Coronary artery (tissue), 2 donors: ENCODE measurements around the gene WDFY2.

Experiments
- DNase-seq: peaks from one replicate; pipeline ENCODE4 v3.0.0-alpha.2; 2017; ENCODE audit warnings: low spot score
- H3K27ac ChIP-seq, 2 donors: fragments of 200-600 bp; sonication (generic); one replicate each; pipeline ENCODE4 v1.5.1; 2016 to 2019
- H3K4me3 ChIP-seq: fragments of 200-600 bp; sonication (generic); 2 replicates; pipeline ENCODE4 v1.5.1; 2016; ENCODE audit warnings: mild to moderate bottlenecking, moderate library complexity
- TF ChIP-seq, protein P1 (sequence below): fragments of 200-600 bp; sonication (generic); IDR thresholded peaks from one replicate; pipeline ENCODE4 v1.5.1; 2019; ENCODE audit warnings: antibody characterized with exemption

Gene WDFY2

DNA sequence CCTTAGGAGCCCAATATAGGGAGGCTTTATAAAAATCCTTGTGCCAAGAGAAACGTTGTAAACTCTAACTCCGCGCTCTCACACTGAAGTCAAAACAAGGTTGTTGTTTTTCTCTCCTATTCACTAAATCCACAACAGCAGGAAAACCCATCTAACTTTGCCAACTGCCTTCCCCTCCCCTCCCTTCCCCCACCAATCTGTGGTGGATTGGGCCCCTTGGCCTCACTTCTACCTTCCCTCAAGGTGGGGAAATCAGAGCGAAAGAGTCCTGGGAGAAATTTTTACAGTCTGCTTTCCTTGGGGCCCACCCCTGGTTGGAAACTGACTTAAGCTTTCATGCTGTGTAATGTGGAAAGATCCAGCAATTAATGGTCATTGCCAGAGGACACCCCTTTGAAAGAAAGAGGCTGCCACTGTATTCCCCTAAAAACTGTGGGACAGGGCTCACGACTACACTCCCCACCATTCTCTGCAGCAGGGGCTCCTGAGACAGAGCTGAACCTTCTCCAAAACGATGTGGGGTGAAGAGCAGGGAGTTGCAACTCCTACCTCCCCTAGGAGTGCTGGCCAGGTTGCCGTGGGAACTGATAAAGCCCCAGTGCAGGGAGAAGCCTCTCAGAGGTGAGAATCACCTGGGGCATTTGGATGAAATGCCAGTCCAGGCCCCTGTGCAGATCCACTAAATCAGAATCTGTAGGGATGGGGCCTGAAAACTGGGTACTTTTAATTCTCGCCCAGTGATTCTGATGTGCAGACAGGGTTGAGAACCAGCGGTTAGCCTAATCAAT, 218.6 kb downstream of the WDFY2 start:
- TF ChIP-seq, protein P1, sequence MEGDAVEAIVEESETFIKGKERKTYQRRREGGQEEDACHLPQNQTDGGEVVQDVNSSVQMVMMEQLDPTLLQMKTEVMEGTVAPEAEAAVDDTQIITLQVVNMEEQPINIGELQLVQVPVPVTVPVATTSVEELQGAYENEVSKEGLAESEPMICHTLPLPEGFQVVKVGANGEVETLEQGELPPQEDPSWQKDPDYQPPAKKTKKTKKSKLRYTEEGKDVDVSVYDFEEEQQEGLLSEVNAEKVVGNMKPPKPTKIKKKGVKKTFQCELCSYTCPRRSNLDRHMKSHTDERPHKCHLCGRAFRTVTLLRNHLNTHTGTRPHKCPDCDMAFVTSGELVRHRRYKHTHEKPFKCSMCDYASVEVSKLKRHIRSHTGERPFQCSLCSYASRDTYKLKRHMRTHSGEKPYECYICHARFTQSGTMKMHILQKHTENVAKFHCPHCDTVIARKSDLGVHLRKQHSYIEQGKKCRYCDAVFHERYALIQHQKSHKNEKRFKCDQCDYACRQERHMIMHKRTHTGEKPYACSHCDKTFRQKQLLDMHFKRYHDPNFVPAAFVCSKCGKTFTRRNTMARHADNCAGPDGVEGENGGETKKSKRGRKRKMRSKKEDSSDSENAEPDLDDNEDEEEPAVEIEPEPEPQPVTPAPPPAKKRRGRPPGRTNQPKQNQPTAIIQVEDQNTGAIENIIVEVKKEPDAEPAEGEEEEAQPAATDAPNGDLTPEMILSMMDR, result no peak
- H3K4me3 ChIP-seq, result peak overlapping the region; percentile 73
- no peak for DNase-seq
- H3K27ac ChIP-seq, result peak overlapping the region; percentile 94 to 100

DNA sequence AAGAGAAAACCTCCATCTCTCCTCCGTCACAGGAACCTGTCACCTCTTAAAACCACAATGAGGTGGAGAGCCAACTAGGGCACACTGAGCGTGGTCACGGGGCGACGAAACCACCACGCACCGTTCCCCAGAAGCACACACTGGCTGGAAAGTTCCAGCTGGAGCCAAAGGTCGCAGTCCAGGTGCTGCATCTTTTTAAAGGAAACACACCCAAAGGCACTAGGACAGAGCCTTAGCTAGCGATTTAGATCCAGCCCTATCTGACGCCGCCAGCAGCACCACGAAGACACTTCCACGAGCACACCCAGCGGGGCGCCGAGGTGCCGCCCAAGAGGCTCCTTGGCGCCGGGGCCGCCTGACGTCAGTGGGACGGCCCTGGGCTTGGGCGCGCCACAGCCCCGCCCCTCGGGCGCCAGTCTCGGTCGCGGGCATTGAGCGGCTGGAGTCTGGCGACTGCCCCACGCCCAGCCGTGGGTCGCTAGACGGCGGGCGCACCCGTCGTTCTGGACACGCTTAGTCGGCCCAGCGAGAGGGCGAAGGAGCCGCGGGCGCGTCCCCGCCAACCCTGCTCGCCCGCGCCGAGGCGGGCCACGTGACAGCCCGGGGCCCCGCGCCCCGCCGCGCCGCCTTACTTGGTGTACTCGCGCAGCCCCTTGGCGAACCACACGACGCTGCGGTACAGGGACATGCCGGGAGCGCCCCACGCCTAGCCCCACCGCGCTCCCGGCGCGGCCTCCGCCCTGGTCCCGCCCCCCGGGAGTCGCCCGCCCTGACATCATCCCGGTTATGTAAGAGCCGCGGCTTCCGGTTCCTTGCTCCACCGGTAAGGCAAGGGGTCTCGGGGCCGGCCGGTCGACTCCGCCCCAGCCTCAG, 219.4 kb downstream of the WDFY2 start, which contains the start of gene DHRS12:
Gene DHRS12, minus strand, starts transcription at position 742 of the 873 bp plus-strand sequence. CDS start 4,504 bp downstream, outside the sequence.
- peak within 1 kb of the TSS; percentile 73 for H3K4me3 ChIP-seq
- TF ChIP-seq, protein P1, result no peak
- H3K27ac ChIP-seq, result peak within 1 kb of the TSS; percentile 94 to 100
- DNase-seq, result peak; percentile 95

DNA sequence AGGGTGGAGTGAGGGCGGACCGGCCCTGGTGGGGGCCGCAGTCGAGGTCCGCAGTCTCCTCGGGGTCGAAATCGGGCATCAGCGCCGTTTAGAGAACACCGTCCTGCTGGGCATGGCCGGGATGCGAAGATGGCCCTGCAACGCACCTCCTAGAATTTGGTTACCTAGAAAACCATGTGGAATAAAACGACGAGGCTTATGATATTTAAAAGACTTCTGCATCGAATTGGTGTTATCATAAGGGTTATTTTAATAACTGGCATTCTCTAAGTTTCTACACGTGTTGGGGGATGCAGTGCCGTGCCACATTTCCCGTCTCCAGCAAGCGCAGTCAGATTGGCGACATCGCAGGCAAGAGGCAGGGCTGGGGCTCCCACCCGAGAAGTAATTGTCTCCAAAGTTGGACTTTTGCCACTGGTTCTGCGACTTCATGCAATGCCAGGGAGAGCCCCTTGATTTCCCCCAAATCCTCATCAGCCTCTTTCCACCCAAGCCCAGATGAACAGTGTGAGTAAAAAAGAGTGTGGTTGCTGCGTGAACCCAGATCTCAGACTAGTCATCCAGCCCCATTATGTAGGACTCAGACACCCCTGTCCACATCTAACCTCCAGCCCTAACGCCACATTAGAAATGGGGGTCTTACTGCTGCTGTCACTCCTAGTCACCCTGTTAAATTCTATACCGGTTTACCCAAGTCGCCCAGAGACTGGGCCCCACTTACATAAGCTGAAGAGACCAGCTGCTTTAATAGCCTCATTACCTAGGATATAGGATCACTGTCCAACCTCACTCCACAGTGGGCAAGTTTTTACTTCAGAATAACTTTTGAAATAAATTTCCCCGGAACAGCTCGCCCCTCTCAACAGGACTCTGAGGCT, 220.3 kb downstream of the WDFY2 start:
- H3K27ac ChIP-seq, result peak overlapping the region; percentile 94 to 100
- DNase-seq, result no peak
- TF ChIP-seq, protein P1, result no peak
- peak overlapping the region; percentile 73 for H3K4me3 ChIP-seq

DNA sequence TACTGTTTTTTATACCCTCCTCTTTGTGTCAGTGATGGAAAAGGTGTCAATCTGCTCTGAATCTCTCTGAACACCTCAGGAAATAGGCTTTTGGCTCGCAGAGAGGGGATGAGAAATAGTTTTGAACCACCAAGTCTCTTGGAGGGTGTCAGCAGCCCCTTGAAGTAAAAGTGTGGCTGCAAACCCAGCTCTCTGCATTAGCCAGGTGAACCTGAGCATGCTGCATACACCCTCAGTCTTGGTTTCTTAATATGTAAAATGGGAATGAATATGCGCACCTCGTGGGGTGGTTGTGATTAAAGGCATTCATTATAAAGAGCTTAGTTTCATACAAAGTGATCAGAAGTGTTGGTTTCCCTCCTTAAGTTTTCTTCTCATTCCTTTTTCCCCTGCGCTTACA, 221.1 kb downstream of the WDFY2 start:
- H3K4me3 ChIP-seq, result peak overlapping the region; percentile 73
- TF ChIP-seq, protein P1, result no peak
- DNase-seq, result no peak
- H3K27ac ChIP-seq, result peak overlapping the region; percentile 94 to 100

DNA sequence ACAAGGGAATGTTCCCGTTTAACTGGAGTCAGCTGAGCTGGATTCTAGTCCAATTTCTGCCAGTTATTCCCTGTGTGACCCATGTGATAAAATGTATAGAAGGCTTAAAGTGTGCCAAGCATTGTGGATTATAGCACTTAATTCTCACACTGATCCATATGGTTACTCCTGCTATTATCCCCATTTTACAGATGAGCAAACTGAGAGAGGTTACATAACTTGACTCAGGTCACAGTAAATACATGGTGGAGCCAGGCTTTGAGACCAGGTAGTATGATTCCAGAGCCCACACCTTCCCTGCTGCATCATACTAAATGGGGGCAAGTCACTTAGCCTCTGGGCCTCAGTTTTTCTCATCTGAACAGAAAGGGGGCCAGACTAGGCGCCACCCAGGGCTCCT, 221.7 kb downstream of the WDFY2 start:
- TF ChIP-seq, protein P1, result no peak
- H3K4me3 ChIP-seq, result peak overlapping the region; percentile 73
- no peak for DNase-seq
- peak overlapping the region in 1 of 2 donors; percentile 94 for H3K27ac ChIP-seq

DNA sequence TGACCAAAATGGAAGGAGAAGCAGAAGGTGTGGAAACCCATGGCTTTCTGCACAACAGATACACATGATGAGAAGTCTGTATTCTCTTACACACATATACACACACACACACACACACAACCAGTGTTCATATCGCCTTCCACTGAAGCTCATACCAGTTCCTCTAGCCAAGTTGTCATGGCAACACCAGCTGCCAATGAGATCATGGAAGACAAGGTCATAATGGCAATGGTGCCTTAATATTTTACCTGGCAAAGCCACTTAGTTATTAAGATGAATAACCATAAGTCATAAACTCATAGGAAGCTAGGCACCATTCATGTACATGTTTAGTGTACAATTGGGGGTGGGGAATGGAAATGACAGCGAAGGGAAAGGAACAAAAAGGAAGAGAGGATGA, 222.3 kb downstream of the WDFY2 start:
- TF ChIP-seq, protein P1, result no peak
- H3K27ac ChIP-seq, result no peak overlapping the region
- no peak for DNase-seq
- H3K4me3 ChIP-seq, result no peak overlapping the region
